NK-92 (cell line): ENCODE results near the gene KIF17.

Experiments used
- DNase-seq: peaks from one replicate; lab custom pipeline; 2025; ENCODE audit not compliant: unreplicated experiment; lab: John Stamatoyannopoulos, UW

KIF17 gene

DNA sequence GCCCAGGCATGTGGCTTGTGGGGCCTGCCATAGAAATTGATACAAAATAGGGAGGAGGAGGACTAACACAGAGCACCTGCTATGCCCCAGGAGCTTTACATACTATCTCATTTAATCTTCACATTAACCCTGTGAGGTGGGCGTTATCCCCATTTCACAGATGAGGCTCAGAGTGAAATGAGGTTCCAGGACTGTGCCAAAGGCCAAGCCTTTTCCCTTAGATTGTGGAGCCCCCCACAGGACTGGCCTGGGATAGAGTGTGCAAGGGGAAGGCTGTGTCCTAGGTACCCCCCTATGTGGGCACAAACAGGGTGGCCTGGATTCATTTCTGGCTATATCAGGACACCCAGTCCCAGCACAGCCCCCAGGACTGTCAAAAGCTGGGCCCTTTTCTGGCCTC is 54.4 kb downstream of the KIF17 start:
- no peak for DNase-seq

DNA sequence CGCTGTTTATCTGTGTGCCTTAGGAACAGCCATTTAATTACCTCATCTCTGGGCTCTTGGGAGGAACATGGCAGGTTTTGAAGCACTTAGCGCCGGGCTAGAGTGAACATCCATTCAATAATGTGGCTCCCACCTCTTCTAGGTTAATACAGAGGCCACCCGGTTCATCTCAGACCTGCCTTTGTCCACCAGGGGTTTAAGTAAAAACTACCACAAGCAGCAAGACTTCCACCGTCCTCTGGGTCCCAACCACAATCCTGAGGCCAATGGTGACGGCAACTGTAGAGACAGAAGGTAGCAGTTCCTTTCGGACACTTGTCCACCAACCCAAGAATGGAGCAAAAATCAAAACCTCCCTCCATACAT is 55.7 kb downstream of the KIF17 start:
- no peak for DNase-seq

DNA sequence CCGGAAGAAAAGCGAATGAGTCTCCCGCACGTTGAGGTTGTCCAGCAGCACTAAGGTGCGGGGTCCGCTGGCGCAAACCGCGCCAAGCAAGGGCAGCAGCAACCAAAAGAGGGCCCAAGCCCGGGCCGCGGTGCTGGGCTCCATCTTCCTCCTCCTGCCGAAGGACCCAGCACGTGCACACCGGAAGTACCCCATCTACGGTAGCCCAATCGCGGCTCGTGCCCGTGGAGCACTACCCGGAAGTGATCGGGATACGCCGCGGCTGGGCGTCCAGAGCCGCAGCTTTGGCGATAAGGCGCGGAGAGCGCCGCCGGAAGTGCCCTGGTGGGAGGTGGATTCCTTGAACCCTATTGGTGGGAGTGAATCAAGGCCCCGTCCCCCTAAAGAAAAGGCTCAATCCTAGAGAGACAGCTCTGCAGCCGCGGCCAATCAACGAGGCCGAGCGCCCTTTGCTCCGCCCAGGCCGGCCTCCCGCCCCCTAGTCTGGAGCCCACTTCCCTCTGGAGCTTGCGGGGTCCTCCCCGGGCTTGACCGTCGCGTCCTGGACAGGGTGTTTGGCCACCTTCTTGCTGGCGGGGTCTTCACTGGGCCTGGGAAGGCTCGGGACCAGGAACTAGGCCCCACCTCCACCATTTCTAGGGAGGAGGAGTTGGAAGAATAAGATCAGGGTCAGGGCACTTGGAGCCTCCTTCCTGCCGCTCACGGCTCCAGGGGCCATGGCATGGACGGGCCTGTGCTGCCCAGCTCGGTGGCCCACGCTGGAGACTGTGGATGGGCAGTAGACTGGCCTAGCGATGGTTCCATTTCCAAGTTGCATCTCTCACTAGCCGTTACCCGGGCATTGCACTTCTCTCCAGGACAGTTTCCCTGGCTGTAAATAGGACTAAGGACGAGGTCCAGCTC is 56.3 kb downstream of the KIF17 start, which contains the start of gene DDOST:
Gene DDOST (minus strand): TSS at position 163 of the 903 bp plus-strand sequence. CDS start 19 bp downstream, at position 144.
- peak; percentile 82 for DNase-seq

DNA sequence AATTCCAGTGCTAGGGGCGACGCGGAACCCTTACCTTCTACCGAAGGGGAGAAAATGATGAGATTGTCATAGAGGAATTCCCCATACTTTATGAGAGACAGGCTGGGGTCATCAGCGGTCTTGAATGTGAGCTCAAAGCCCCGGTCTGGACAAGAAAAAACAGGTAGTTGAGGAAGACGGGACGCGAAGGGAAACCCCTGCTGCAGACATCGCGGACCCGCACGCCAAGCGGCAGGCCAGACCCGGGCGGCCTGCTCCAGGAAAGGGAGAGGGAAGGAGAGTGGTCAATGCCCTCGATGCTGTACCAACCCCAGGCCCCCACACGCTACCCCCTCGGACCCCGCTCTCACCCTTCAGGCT is 57.0 kb downstream of the KIF17 start:
- no peak for DNase-seq

DNA sequence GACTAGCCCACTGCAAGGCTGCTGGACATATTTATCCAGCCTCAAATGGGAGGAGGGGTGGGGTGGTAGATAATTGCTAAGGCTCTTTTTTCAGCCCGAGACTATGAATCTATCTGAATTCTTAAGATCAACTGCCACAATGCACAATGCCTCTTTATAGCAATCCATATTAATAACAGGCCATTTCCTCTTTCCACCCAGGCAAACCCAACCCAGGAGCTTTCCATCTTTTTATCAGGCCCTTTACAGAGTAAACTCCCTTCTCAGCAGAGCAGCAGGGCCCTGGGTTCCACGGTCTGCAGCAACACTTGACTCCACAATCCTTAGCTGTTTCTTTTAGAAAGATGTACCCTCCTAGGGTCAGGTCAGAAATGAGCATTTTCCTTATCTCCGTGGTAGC is 57.4 kb downstream of the KIF17 start:
- no peak for DNase-seq

DNA sequence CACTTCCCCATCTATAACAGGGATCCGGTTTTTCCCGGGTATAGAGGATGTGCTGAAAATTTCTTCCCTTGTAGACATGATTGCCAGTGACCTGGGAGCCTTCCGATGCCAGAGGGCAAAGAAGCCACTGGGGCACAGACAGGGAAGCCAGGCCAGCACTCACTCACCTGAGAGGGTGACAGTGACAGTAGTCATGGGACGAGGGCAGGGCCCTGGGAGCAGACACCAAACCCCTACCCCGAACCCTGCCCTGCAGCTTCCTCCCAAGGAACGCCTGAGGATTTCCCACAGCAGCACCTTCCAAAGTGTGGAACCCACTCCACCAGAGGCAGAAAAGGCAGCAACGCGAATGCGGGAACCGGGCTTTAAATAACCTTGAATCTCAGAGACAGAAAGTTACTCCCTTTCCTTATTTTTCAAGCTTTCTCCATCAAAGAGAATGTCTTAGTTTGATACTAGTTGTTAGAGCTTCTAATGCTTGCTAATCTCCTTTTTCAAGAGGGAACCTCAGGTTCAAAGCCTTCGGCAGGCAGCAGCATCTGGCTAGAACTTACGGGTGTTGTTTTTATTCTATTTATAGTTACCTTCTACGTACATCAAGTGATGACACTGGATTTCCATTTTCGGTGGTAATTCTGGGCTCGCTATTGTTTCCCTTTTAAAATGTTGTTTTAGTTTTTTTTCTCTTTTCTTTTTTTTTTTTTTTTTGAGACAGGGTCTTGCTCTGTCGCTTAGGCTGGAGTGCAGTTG is 59.5 kb downstream of the KIF17 start:
- no peak for DNase-seq

DNA sequence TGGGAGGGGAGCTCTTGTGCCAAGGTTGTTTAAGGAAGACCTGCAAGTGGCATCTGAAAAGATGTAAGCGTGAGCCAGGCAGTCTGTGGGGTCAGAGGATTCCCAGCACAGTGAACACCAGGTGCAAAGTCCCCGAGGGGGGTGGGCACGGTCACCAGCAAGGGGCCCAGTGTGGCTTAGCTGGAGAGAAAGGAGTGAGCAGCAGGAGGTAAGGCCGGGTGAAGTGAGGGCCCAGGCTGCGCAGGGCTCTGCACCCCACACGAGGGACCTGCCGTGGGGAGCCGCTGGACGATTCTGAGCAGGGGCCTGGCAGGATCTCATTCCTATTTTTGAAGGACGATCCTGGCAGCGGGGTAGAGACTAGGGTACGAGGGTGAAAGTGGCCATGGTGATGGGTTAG is 60.8 kb downstream of the KIF17 start:
- DNase-seq: no peak

DNA sequence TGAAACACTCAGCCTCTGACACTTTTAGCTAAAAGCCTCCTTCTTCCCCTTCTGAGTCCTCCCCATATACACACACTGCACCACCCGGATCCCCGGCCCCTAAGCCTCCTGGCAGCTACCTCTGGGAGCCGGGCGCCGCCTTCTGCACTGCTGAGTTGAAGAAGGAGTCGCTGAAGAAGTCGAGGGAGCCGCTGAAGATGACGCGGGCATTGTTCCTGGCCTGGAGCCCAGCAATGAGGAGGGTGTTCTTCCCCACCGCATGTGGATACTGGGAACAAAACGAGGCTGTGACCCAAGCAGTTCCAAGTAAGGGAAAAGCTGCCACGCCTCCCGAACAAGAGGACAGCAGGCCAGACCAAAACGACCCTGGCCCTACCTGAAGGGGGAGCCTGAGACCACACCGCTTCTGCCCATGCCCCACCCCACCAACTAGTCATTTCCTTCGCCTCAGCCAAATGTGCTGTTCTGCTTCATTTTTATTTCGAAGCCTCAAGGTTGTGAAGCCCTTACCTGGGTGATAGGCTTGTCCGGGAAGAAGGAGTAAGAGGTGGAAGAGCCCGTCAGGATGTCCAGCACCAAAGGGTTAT is 63.6 kb downstream of the KIF17 start:
- no peak for DNase-seq

DNA sequence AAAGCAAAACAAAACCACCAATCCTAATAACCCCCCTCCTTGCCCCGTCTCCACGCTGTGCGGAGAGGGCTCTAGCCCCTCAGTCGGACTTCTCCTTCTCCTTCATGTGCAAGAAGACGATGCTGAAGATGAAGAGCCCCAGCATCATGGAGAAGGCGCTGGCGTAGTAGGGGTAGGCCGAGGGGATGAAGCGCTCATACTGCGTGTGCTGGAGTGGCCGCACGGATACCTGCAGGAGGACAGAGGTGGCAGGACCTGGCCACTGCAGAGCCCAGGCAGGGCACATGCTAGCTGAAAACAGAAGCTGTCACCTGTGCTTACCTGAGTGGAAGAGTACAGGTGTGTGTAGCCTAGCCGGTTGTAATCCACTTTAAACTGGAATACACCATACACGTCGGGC is 65.5 kb downstream of the KIF17 start:
- no peak for DNase-seq

DNA sequence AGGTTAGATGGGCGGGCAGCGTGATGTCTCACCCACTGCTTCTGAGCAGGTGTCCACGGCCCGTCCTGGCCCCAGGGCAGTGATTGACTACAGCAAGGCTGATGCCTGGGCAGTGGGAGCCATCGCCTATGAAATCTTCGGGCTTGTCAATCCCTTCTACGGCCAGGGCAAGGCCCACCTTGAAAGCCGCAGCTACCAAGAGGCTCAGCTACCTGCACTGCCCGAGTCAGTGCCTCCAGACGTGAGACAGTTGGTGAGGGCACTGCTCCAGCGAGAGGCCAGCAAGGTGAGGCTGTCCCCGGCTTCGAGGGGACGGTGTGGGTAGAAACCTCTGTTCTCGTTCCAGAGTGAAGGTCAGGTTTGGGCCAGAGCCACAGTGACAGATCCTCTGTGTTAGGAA is 68.9 kb downstream of the KIF17 start:
- DNase-seq: no peak

DNA sequence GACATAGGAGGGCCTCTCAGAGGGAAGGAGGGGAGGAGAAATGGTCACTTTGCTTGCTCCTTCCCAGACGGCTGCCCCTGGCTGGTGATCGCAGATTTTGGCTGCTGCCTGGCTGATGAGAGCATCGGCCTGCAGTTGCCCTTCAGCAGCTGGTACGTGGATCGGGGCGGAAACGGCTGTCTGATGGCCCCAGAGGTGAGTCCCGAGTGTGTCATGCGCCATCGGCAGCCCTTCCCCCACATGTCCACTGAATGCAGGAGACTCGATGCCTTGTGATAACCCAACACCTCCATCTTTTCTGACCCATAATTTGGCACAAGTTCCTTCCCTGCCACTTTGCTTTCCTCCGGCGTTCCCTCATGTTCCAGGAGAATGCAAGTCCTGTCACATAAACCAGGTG is 69.4 kb downstream of the KIF17 start:
- no peak for DNase-seq

DNA sequence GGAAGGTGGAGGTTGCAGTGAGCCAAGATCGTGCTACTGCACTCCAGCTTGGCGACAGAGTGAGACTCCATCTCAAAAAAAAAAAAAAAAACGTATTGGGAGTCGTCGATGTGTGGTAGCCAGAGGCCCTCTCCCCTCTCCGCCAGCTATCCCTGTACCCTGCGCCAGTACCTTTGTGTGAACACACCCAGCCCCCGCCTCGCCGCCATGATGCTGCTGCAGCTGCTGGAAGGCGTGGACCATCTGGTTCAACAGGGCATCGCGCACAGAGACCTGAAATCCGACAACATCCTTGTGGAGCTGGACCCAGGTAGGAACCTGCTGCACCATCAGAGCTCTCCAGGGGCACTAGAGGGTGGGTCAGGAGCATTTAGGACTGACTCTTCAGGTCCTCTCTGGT is 72.4 kb downstream of the KIF17 start:
- DNase-seq: no peak

DNA sequence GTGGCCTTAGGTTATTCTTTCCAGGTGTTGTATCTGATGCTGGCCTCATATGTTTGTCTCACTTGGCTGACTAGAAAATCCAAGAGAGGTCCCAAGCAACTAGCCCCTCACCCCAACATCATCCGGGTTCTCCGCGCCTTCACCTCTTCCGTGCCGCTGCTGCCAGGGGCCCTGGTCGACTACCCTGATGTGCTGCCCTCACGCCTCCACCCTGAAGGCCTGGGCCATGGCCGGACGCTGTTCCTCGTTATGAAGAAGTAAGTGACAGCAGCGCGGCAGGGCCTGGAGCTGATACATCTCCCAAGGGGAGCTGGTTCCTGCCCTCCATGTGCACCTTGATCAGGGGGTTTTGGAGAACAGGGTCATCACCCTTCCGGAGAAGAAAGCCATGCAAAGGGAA is 73.4 kb downstream of the KIF17 start:
- DNase-seq: no peak

DNA sequence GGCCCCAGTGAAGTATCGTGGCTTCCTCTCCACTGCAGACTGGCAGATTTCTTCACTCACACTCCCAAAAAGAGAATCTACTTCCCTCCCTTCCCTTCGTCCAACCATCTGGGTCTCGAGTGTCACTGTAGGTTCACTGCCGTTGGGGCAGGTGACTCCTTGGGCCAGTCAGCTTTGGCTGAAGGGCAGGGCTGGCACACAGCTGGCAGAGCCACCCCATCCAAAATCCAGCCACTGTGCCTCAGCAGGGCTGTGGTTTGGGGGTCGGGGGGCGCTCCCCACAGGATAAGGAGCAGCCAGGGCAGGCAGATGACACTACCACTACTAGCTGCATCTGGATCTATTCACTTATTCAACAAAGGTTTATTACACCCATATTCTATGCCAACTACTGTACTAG is 74.7 kb downstream of the KIF17 start:
- DNase-seq: no peak

DNA sequence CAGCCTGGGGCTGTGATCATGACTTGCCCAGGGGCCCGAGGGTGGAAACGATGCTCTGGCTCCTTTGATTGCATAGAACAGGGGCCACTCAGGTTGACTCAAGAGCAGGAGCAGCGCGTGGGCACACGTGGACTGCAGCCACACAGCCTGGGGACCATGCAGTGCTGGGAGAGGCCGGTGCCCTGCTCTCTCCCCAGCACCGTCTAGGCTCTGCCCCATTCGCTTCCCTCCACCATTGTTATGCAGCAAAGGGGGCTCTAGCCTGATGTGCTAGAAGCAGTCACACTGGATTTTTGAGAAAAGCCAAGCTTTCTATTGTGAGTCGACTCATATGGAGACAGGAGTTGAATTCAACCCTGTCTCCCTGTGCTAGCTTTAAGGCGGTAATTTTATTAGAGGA is 75.8 kb downstream of the KIF17 start:
- DNase-seq: no peak

DNA sequence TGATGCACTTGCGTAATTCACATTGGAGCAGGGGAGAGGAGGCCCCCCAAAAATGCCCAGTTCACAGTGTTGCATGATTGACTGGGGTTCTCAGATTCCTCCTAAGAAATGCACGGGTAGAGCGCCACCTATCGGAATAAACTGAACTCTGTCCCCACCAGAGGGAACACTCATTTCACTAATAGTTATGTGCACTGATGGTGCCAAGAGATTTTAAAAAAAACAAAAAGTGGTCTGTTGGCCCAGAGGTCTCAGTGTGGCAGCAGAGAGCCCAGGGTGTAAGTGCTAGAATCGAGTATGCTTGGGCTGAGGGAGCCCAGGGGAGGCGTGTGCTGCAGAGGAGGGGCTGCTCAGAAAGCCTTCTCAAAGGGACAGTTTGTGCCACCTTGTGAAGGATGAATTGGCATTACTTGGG is 77.6 kb downstream of the KIF17 start:
- no peak for DNase-seq

DNA sequence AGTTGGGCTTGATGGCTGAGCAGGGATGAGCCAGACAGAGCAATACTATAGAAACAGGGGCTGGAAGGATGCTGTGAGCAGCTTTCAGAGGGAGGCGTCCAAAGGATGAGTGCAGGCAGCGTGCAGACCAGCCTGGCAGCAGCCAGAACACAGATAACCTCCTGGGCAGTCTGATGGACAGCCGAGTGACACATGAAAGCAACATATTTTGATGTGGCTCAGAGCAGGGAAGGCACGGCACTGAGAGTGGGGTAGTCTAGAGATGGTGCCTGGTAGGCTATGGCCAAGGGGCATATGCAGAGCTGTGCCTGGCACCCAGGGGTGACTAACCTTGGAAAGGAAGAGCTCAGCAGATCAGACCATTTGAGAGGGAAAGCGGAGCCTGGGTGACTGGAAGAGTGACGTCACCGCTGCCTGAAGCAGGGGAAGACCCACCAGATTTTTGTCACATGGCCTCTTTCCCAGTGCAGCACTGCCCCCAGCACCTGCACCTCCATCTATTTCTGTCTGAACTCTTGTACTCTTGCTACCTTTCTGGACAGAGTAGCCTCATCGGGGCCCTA is 80.9 kb downstream of the KIF17 start:
- no peak for DNase-seq

DNA sequence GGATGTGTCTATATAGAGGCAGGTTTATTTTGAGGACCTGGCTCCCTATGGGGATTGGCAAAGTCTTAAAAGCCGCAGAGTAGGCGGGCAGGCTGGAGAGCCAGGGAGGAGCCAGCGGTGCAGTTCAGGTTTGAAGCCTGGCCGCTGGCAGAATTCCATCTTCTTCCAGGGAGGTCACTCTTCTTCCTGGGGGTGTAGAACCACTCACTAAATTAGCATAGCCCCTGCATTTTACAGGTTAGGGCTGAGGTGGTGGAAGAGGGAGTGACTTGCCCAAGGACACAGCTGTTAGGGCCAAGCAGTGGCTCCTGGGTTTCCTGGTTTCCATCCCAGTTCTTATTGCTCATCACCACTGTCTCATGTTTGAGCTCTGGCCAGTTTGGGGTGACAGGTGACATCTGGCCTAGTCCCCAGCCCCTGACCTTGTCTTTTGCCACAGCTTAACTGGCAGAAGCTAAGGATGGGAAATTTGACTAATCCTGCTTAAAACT is 83.2 kb downstream of the KIF17 start:
- DNase-seq: no peak

DNA sequence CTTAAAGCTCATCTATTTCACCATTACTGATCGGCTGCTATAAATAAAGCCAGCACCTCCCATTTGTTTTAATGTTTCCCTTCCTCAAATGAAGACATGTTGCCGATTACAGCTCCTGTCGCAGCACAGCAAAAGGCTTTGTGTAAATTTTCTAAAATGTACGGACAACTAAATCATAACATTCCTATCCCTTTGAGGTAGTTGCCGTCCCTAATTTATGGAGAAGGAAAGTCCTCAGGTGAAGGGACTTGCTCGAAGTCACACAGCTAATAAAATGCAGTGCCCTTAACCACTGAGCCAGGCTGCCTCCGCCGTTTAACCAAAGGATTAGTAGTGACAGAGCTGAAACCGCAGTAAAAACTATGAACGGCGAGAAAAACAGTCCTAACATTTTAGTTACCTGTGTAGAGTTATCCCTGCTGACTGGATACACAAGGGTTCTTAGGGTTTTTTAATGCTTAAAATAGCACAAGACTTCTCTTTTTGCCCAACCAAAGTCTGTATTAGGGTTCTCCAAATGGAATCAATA is 83.7 kb downstream of the KIF17 start:
- DNase-seq: no peak

DNA sequence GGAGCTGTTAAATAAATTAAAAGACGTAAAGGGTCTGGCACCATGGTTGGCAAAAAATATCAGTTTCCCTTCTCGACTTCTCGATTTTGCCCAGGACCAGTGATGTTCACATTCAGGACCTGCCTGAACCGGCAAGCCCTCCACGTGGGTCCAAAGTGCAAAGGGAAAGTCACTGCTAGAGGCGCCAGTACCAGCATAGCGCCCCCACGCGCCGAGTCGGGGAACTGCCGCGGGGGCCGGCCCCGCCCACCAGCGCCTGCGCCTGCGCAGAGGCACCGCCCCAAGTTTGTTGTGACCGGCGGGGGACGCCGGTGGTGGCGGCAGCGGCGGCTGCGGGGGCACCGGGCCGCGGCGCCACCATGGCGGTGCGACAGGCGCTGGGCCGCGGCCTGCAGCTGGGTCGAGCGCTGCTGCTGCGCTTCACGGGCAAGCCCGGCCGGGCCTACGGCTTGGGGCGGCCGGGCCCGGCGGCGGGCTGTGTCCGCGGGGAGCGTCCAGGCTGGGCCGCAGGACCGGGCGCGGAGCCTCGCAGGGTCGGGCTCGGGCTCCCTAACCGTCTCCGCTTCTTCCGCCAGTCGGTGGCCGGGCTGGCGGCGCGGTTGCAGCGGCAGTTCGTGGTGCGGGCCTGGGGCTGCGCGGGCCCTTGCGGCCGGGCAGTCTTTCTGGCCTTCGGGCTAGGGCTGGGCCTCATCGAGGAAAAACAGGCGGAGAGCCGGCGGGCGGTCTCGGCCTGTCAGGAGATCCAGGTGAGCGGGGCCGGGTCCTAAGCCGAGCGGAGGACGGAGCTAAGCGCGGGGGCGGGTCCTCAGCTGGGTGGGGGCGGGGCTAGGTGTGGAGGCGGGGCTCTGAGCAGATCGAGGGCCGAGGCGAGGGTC is 84.4 kb downstream of the KIF17 start, which contains the start of gene PINK1:
Gene PINK1 (plus strand): TSS at position 269 of the 875 bp plus-strand sequence. CDS start 91 bp downstream, at position 360.
- no peak for DNase-seq
